ENCODE results near the gene IL18R1.

IL18R1 gene

DNA sequence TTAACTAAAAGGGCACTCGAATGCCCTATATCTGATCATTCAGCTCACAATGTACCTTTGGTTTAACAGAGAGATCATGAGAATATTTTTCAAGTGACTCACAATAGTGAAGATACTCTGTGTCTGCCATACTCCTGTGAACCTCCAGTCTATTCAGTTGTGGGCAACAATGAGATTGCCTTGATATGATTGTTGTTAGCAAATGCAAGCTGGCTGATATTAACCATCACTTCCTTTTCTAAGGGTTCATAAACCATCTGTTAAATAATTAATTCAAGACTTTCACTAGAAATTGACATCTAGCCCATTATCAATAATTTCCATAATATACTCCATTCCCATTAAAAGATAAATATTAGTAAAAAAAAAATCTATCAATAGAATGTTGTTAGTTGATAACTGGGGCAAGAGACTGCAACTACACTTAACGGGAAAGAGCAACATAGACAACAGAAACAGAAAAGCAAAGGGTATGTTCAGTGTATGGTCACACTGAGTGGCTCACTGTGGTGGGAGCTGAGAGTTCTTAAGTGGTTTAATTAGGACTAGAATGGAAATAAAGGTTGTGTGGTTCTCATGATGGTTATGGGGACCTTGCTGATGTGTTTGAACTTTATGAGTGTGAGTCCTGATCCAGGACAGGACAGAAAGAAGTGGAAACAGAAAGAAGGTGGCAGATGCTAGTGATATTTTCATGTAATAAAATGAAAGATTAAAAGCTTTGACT, 79.2 kb downstream of the IL18R1 start:
- DNase-seq (ENCODE audit: low read depth) = no peak

DNA sequence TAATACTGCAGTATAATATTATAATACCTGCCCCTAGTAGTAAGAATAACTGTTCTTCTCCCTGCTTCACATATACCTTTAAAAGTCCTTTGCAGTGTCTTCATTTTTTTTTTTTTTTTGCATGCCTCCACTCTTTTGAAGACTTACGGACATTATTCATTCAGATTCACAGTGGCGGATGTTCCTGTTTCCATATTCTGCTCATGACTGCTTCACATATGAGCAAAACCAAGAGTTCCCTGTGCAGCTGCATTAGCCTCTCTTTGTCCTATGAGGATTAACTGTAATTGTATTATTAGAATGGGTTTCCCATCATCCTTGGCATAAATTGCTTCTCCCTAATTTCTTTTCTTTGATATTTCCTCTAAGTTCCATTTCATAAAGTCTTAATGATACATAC, 80.1 kb downstream of the IL18R1 start:
- DNase-seq (ENCODE audit: low read depth) = no peak

DNA sequence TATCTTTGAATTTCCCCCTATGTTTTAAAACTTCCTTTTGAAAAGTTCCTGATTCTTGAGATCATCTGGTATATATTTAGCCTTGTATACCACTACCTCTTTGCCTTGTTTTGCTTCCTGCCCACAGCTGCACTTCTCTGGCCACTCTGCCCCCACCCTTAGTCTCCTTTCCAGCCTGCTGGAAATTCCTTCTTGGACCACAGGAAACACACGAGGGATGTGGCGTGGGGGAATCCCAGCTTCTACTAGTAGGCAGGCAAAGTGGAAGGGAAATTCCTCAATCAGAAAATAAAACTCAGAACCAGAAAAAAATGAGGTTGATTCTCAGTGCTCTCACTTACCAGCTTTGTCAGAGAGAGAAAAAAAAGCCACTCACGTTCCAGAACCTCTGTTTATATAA, 80.7 kb downstream of the IL18R1 start:
- DNase-seq (ENCODE audit: low read depth) = no peak

DNA sequence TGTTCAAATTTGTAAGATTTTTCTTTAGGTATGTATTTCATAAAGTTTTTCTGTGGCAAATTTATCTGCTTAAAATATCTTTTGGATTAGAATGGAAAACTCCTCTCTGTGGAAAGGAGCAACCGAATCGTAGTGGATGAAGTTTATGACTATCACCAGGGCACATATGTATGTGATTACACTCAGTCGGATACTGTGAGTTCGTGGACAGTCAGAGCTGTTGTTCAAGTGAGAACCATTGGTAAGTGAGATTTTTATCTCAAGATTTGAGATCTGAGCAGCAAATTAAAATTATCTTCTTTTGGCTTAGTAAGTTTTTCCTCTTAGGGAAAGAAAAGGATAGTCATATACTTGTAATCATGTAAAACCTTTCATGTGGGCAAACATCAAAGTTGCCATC, 81.5 kb downstream of the IL18R1 start:
- no peak for DNase-seq (ENCODE audit: low read depth)

DNA sequence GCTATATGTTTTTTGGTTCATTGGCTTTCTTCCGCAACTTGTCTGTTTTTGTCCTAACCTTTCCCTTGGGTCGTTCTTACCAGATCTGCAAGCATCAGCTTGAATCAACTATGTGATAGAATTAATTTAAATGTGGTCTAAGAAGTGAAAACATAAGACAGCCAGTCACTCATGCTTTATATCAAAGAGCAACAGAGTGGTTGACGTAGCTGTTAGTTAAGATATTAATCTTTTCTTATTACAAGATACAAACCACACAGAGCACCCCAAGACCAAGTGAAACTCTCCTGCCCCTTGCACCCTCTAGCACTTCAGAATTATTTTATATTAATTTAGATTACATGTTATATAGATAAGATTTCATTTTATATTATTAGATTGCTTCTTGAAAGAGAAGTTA, 82.5 kb downstream of the IL18R1 start:
- no peak for DNase-seq (ENCODE audit: low read depth)

DNA sequence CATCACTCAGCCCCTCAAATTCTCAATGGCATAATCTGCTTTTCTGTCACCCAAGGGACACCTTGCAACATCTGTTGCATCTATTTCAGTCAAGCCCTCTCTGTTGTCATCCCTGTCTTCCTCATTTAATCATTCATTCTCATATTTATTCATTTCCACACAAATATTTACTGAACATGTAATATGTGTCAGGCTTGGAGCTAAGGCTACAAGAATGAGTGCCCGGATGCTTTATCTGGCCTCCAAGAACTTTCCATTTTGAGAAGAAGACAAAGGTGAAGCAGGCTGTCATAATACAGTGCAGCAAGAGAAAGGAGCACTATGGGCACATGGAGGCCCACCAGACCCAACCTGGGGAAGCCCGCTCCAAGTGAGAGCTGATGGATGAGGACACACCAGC, 83.0 kb downstream of the IL18R1 start:
- no peak for DNase-seq (ENCODE audit: low read depth)

DNA sequence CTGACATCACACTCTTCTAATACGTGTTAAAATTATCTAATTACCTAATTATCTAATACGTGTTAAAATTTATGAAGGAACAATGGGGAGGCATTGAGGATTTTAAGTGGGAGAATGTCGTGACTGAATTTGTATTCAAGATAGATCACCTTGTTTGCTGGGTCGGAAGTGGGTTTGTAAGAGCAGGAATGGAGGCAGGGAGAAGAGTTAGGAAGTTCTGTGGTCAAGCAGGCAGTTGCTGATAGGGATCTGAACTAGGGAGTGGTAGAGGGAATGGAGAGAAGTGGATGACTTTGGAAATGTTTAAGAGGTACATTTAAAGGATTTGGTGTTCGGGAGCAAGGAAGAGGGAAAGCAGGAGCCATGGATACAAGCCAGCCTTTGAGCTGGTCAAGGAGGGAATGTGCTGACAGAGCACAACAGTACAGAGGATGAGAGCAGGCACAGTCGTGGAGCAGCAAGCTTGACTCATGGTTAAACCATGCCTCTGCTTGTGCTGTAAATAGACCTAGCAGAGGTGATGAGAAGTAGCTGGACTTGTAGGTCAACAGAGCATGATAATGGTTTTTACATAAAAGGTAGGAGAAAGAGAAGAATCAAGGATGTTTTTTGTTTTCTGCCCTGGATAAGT, 83.6 kb downstream of the IL18R1 start:
- no peak for DNase-seq (ENCODE audit: low read depth)

DNA sequence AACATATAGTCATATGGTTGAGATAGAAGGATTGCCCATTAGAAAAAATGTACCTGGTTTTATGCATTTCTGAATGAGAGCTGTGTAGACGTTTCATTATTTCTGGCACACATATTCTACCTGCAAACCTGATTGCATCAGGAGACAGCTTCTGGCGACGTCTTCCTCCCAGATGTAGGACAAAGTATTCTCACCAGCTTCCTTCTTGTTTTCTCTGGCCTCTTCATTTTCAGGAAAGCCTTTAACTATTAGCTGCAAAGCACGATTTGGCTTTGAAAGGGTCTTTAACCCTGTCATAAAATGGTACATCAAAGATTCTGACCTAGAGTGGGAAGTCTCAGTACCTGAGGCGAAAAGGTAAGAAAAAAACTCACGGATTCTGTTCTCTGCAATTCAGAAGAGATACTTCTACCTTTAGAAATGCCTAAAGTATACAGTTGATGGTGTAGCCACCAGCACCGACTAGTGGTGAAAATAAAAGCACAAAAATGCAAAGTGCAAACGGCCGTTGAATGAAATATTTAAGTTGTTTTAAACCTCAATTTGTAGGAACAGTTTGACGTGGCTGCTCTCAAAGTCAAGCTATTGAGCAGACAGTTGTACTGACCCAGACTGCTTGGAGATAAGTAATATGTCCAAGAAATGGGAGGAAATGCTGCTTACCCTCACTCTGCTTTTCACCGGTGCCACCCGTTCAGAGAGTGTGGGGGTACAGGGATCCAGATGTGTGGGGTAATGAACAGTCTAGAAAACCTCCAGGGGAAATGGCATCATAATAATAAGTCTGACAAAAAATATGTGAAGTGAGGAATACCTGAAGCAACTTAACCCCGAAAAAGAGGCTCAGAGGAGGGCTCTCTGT, 87.6 kb downstream of the IL18R1 start:
- no peak for DNase-seq (ENCODE audit: low read depth)

DNA sequence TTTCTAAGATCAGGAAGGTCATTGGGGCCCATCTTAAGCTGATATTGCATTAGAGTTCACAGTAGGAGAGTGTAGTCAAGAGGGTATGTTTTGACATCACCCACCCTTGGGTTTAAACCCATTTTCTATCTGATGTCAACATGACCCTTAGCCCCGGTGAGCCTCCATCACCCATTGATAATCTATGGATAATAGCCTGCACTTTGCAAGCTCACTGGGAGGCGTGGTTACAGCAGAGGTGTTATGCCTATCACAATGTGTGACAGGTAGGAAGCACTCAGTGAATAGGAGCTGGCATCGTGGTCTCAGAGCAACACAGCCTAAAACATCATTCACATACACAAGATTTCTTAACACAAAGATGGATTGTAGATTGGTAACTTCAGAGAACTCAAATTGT, 88.6 kb downstream of the IL18R1 start:
- DNase-seq (ENCODE audit: low read depth) = no peak

DNA sequence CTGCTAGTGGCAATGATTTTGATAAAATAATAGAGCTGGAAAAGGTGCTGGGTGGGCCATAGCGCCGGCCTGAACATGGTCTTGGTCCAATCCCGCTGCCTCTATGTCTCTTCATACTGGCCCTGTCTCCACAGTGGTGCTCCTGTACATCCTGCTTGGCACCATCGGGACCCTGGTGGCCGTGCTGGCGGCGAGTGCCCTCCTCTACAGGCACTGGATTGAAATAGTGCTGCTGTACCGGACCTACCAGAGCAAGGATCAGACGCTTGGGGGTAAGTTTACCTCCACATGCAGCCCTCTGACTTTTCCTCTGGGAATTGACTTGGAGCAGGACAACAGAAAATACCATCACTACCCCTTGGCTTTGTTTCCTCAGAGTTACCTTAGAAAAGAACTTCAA, 91.3 kb downstream of the IL18R1 start:
- DNase-seq (ENCODE audit: low read depth) = no peak
